Naive thymus-derived CD4-positive, alpha-beta T cell (primary cell): ENCODE results near the gene ARHGEF7. TPM values are rescaled to one million over a fixed set of nuclear protein-coding genes. Genes with fewer than 3 reads are reported as not detected.

Experiments
- ATAC-seq: fragments of 150-1000 bp; cut with Tn5 transposase; 2 replicates; pipeline ENCODE4 v1.10.0; 2021; ENCODE audit warnings: mild to moderate bottlenecking, moderate library complexity
- CTCF ChIA-PET: fragments of 350-600 bp; sonication (Branson Sonifier 250); formaldehyde crosslinking; loops from one replicate; lab custom pipeline; 2021; ENCODE audit warnings: antibody characterized with exemption; lab: Charles Lee
- POLR2A ChIA-PET: fragments of 350-600 bp; sonication (Branson Sonifier 250); formaldehyde crosslinking; loops from one replicate; lab custom pipeline; 2021; ENCODE audit warnings: antibody characterized with exemption, inconsistent platforms; lab: Charles Lee
- DNase-seq, 9 donors: peaks; one replicate each; pipeline versions ENCODE4 v3.0.0 to v3.0.0-alpha.2; 2020 to 2022; ENCODE audit warnings: mixed read lengths in 1 of 9
- H3K27ac ChIP-seq: one replicate; pipeline ENCODE4 v1.7.0; 2013; ENCODE audit warnings: mild to moderate bottlenecking, low read depth, low read length, moderate library complexity
- H3K27me3 ChIP-seq, 2 donors: one replicate each; pipeline ENCODE4 v1.7.0; 2013; ENCODE audit warnings: low read length in 2 of 2, mild to moderate bottlenecking in 2 of 2, moderate library complexity in 2 of 2; ENCODE audit not compliant: control insufficient read depth in 2 of 2, insufficient read depth in 2 of 2
- H3K36me3 ChIP-seq, 3 experiments: 1 replicate in 2 of 3; 2 replicates in 1 of 3; pipeline ENCODE4 v1.7.0; 2013; ENCODE audit warnings: low read length in 3 of 3, mild to moderate bottlenecking in 3 of 3, moderate library complexity in 1 of 3; ENCODE audit not compliant: insufficient read depth in 3 of 3, control insufficient read depth in 2 of 3
- H3K4me1 ChIP-seq, 2 donors: one replicate each; pipeline ENCODE4 v1.7.0; 2013; ENCODE audit warnings: low read length in 2 of 2, mild to moderate bottlenecking in 2 of 2, moderate library complexity in 1 of 2; ENCODE audit not compliant: control insufficient read depth in 2 of 2, insufficient read depth in 2 of 2
- H3K4me3 ChIP-seq: 2 replicates; pipeline ENCODE4 v1.7.0; 2013; ENCODE audit warnings: mild to moderate bottlenecking, low read length
- H3K9me3 ChIP-seq, 3 experiments: 1 replicate in 2 of 3; 2 replicates in 1 of 3; pipeline ENCODE4 v1.7.0; 2013; ENCODE audit warnings: low read length in 3 of 3; ENCODE audit not compliant: control insufficient read depth in 2 of 3
- H3K27ac Mint-ChIP-seq, 9 donors: one replicate each; pipeline ENCODE4 v1.8.0; 2020 to 2022; ENCODE audit warnings: mixed read lengths in 9 of 9, mild to moderate bottlenecking in 8 of 9, moderate library complexity in 5 of 9, inconsistent platforms in 2 of 9
- H3K27me3 Mint-ChIP-seq, 5 donors: one replicate each; pipeline ENCODE4 v1.8.0; 2021 to 2022; ENCODE audit warnings: mixed read lengths in 5 of 5, mild to moderate bottlenecking in 1 of 5
- H3K36me3 Mint-ChIP-seq, 5 donors: one replicate each; pipeline ENCODE4 v1.8.0; 2020 to 2022; ENCODE audit warnings: mixed read lengths in 5 of 5, mild to moderate bottlenecking in 3 of 5, inconsistent platforms in 1 of 5
- H3K4me1 Mint-ChIP-seq, 7 donors: one replicate each; pipeline ENCODE4 v1.8.0; 2020 to 2022; ENCODE audit warnings: mixed read lengths in 7 of 7, mild to moderate bottlenecking in 3 of 7, inconsistent platforms in 1 of 7
- H3K4me3 Mint-ChIP-seq, 10 donors: one replicate each; pipeline ENCODE4 v1.8.0; 2020 to 2022; ENCODE audit warnings: mild to moderate bottlenecking in 10 of 10, mixed read lengths in 10 of 10, moderate library complexity in 6 of 10, inconsistent platforms in 2 of 10
- H3K9me3 Mint-ChIP-seq, 11 donors: one replicate each; pipeline ENCODE4 v1.8.0; 2020 to 2022; ENCODE audit warnings: mixed read lengths in 11 of 11, mild to moderate bottlenecking in 4 of 11, inconsistent platforms in 1 of 11, moderate library complexity in 1 of 11
- intact Hi-C, 2 donors: fragments of 100-400 bp; cut with micrococcal nuclease; formaldehyde crosslinking; loops; one replicate each; pipeline ENCODE4 v1.15.1; 2023
- polyA plus RNA-seq, 2 donors: library from polyadenylated mRNA; unstranded; fragments of 300-500 nt; fragmentation: Illumina TruSeq; gene quantifications; one replicate each; pipeline ENCODE4 v1.2.3, GENCODE V29; 2021
- total RNA-seq, 6 experiments: library from RNA in 5 of 6; stranded (reverse) in 5 of 6; gene quantifications; 1 replicate in 5 of 6; 2 replicates in 1 of 6; pipeline ENCODE4 v1.2.3 and lab custom pipeline; 2021 to 2026

ARHGEF7 gene
- total and polyA plus RNA-seq, 7 experiments from 2014 or later = 10.0 to 84.0 (median 76.7) TPM

DNA sequence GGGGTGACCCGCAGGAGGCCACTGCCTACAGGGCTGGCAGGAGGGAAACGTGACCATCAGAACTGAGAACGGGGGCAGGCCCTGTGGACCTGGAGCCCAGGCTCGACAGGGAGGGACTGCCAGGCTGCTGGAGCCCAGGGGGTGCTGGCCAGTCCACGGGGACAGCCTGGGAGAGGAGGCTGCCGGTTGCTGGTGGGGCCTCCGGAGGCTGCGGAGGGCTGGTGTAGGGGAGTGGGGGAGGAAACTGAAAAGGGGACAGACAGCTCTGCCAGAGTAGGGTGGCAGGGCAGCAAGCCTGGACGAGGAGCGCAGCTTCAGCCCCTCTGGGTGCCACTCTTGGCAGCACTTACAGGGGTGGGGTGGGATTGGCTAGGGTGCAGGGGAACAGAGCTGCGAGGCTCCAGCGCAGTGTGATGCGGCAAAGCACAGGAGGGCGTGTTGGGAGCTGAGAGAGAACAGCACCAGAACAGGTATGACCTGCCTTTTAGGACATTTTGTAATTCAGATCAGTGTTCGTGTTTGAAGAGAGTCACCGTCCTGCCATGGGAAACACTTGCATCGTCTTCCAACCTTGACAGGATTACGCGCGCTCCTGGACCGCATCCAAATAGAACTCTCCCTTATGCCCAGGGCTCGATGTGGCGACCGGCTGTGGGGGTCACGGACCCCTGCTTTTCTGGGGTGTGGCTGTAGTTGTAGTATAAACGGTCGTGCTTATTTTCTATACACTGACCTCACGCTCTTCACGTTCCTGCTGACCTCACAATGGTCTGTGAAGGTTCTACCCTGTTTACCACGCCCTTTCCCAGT is 19.9 kb upstream of the ARHGEF7 start:
- POLR2A ChIA-PET = no interaction called here
- DNase-seq (no peak), ATAC-seq (no peak)
- intact Hi-C loops = no loop called here
- no peak overlapping the region for H3K27ac Mint-ChIP-seq
- peaks cover 0 to 5% (median 0%) of the 10 kb centered on the region in 5 donors for H3K36me3 Mint-ChIP-seq
- Histone ChIP-seq H3K27ac (no peak overlapping the region), H3K4me3 (no peak overlapping the region), H3K9me3 (no peaks in the 10 kb centered on the region), H3K36me3 (no peaks in the 10 kb centered on the region), H3K4me1 (no peaks in the 10 kb centered on the region), H3K27me3 (peaks cover 3 to 8% of the 10 kb centered on the region in 2 donors)
- no peak overlapping the region for H3K4me3 Mint-ChIP-seq
- peaks cover 32 to 65% (median 55%) of the 10 kb centered on the region in 5 donors for H3K27me3 Mint-ChIP-seq
- CTCF ChIA-PET = interaction anchor here (1.1 to 1.3 kb wide), 2 partner anchors 27 to 130 kb away, joined by 3 to 4 read pairs; no protein-coding TSS in a partner anchor
- peaks cover 0 to 6% (median 0%) of the 10 kb centered on the region in 11 donors for H3K9me3 Mint-ChIP-seq
- no peaks in the 10 kb centered on the region for H3K4me1 Mint-ChIP-seq

DNA sequence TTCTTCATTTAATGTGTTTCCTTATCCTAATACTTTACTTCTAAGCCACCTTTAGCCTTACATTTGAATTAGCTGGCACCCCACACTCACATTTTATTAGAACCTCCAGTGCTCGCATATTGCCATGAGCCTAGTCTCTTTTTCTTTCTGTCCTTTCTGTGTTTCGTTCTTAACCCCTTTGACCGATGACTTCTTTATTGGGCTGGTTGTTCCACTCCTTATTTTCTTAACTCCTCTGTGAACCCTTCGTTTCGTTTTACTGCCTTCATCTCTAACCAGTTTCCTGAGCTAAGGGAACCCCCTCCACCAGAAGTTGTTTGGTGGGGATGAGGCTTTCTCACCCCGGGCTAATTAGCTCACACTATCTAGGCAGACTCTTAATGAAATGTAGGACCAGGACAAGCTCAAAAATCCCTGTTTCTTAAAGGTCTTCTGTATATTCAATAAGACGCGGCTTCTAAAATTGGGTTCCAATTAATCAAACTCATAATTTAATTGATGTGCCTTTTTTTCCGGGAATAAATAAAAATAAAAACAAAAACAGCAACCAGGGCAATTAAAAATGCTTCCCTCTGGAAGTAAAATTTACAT is 19.1 kb upstream of the ARHGEF7 start:
- CTCF ChIA-PET = interaction anchor here (0.5 kb wide), 1 partner anchor 504 kb away, joined by 4 read pairs; no protein-coding TSS in a partner anchor
- Mint-ChIP-seq H3K27ac (no peak overlapping the region), H3K4me3 (no peak overlapping the region), H3K4me1 (no peaks in the 10 kb centered on the region), H3K27me3 (peaks cover 33 to 67% (median 56%) of the 10 kb centered on the region in 5 donors), H3K9me3 (peaks cover 0 to 8% (median 0%) of the 10 kb centered on the region in 11 donors), H3K36me3 (peaks cover 0 to 5% (median 0%) of the 10 kb centered on the region in 5 donors)
- no peaks in the 10 kb centered on the region for H3K9me3 ChIP-seq
- H3K4me1 ChIP-seq = no peaks in the 10 kb centered on the region
- DNase-seq (no peak), ATAC-seq (no peak)
- H3K27ac ChIP-seq = no peak overlapping the region
- no peaks in the 10 kb centered on the region for H3K36me3 ChIP-seq
- intact Hi-C loops = no loop called here
- POLR2A ChIA-PET = no interaction called here
- H3K4me3 ChIP-seq = no peak overlapping the region
- H3K27me3 ChIP-seq = peaks cover 3 to 8% of the 10 kb centered on the region in 2 donors

DNA sequence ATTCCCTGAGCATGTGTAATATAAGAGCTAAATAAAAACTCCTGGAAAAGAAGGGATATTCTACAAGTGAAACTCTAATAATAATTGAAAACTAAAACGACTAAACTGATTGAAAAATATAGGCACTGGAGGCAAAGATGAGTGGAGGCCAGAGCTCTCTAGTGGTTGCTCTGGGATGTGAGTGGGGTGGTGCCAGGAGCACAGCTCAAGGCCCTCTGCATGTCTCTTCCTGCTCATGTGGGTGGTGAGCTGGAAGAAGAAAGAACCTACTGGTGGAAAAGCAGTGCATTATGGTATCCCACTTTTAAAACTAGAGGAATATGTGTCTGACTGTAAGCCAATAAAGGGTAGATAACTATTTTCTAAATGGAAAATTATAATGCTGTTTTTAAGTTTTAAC is 15.8 kb upstream of the ARHGEF7 start:
- no peaks in the 10 kb centered on the region for H3K4me1 ChIP-seq
- peaks cover 3 to 7% of the 10 kb centered on the region in 2 donors for H3K27me3 ChIP-seq
- DNase-seq (no peak), ATAC-seq (no peak)
- H3K4me3 ChIP-seq = no peak overlapping the region
- ChIA-PET POLR2A (no interaction called here), CTCF (interaction anchor here (0.6 kb wide), 1 partner anchor 32 kb away, joined by 7 read pairs; no protein-coding TSS in a partner anchor)
- Mint-ChIP-seq H3K4me1 (no peaks in the 10 kb centered on the region), H3K36me3 (peaks cover 5 to 18% (median 5%) of the 10 kb centered on the region in 5 donors), H3K27me3 (peaks cover 40 to 80% (median 63%) of the 10 kb centered on the region in 5 donors), H3K9me3 (peaks cover 3 to 35% (median 16%) of the 10 kb centered on the region in 11 donors), H3K27ac (no peak overlapping the region), H3K4me3 (no peak overlapping the region)
- intact Hi-C loops = no loop called here
- no peaks in the 10 kb centered on the region for H3K36me3 ChIP-seq
- H3K9me3 ChIP-seq = peaks cover 0 to 7% (median 0%) of the 10 kb centered on the region in 3 experiments
- H3K27ac ChIP-seq = no peak overlapping the region

GRCh38 chr13:111110054-111110453 is 5.1 kb upstream of the ARHGEF7 start:
- H3K9me3 ChIP-seq = no peaks in the 10 kb centered on the region
- H3K27me3 ChIP-seq = peaks cover 6 to 10% of the 10 kb centered on the region in 2 donors
- H3K4me1 ChIP-seq = no peaks in the 10 kb centered on the region
- H3K27ac ChIP-seq = no peak overlapping the region
- ChIA-PET POLR2A (no interaction called here), CTCF (no interaction called here)
- H3K36me3 Mint-ChIP-seq = peaks cover 0 to 4% (median 0%) of the 10 kb centered on the region in 5 donors
- intact Hi-C loops = no loop called here
- peaks cover 0 to 10% (median 5%) of the 10 kb centered on the region in 11 donors for H3K9me3 Mint-ChIP-seq
- ATAC-seq (no peak), DNase-seq (no peak)
- peaks cover 74 to 85% (median 79%) of the 10 kb centered on the region in 5 donors for H3K27me3 Mint-ChIP-seq
- no peaks in the 10 kb centered on the region for H3K36me3 ChIP-seq
- no peak overlapping the region for H3K27ac Mint-ChIP-seq
- peaks cover 0 to 12% (median 11%) of the 10 kb centered on the region in 7 donors for H3K4me1 Mint-ChIP-seq
- no peak overlapping the region for H3K4me3 Mint-ChIP-seq
- no peak overlapping the region for H3K4me3 ChIP-seq

- H3K4me3 ChIP-seq = no peak overlapping the region
- H3K27me3 ChIP-seq = peaks cover 6 to 10% of the 10 kb centered on the region in 2 donors
- peaks cover 0 to 5% of the 10 kb centered on the region in 2 donors for H3K4me1 ChIP-seq
- peak overlapping the region in 1 of 10 donors; percentile 16 for H3K4me3 Mint-ChIP-seq
- H3K9me3 ChIP-seq = no peaks in the 10 kb centered on the region
- ChIA-PET POLR2A (no interaction called here), CTCF (no interaction called here)
- peaks cover 0 to 3% (median 0%) of the 10 kb centered on the region in 11 donors for H3K9me3 Mint-ChIP-seq
- peaks cover 4 to 18% (median 16%) of the 10 kb centered on the region in 7 donors for H3K4me1 Mint-ChIP-seq
- ATAC-seq = no peak
- H3K36me3 ChIP-seq = no peaks in the 10 kb centered on the region
- H3K27ac ChIP-seq = no peak overlapping the region
- DNase-seq = no peak
- H3K36me3 Mint-ChIP-seq = peaks cover 0 to 4% (median 0%) of the 10 kb centered on the region in 5 donors
- H3K27ac Mint-ChIP-seq = no peak overlapping the region
- H3K27me3 Mint-ChIP-seq = peaks cover 71 to 78% (median 73%) of the 10 kb centered on the region in 5 donors
- intact Hi-C loops = no loop called here
Measured at GRCh38 chr13:111111376-111111937, 3.7 kb upstream of the ARHGEF7 start.

GRCh38 chr13:111112196-111112595 is 2.9 kb upstream of the ARHGEF7 start:
- DNase-seq = no peak
- CTCF ChIA-PET = no interaction called here
- no peaks in the 10 kb centered on the region for H3K9me3 ChIP-seq
- intact Hi-C loops = no loop called here
- no peaks in the 10 kb centered on the region for H3K36me3 ChIP-seq
- Mint-ChIP-seq H3K9me3 (peaks cover 0 to 3% (median 0%) of the 10 kb centered on the region in 11 donors), H3K4me1 (peaks cover 4 to 19% (median 16%) of the 10 kb centered on the region in 7 donors), H3K4me3 (no peak overlapping the region), H3K27ac (no peak overlapping the region), H3K36me3 (peaks cover 0 to 4% (median 0%) of the 10 kb centered on the region in 5 donors), H3K27me3 (peaks cover 68 to 78% (median 73%) of the 10 kb centered on the region in 5 donors)
- H3K27me3 ChIP-seq = peaks cover 9 to 10% of the 10 kb centered on the region in 2 donors
- POLR2A ChIA-PET = no interaction called here
- peaks cover 0 to 5% of the 10 kb centered on the region in 2 donors for H3K4me1 ChIP-seq
- H3K27ac ChIP-seq = no peak overlapping the region
- no peak for ATAC-seq
- no peak overlapping the region for H3K4me3 ChIP-seq
